ENCODE results near the gene SCRG1. TPM values are rescaled to one million over a fixed set of nuclear protein-coding genes. Genes with fewer than 3 reads are reported as not detected.

The SCRG1 gene
- total RNA-seq, 4 donors from 2014 or later = 1.1 to 2.7 (median 1.8) TPM

DNA sequence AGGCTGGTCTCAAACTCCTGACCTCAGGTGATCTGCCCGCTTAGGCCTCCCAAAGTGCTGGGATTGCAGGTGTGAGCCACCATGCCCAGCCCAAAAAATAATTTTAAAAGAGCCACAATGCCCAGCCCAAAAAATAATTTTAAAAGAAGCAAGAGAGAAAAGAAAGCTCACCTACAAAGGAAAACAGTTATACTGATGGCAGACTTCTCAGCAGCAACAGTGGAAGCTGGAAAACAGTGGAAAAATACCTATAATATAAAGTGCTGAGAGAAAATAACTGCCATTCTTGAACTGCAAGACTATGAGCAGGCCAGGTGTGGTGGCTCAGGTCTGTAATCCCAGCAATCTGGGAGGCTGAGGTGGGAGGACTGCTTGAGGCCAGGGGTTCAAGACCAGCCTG is 51.4 kb downstream of the SCRG1 start:
- H3K36me3 ChIP-seq = no peaks in the 10 kb centered on the region
- H3K9me3 ChIP-seq = no peaks in the 10 kb centered on the region
- H3K4me1 ChIP-seq = no peaks in the 10 kb centered on the region
- no peak overlapping the region for H3K4me3 ChIP-seq
- TF ChIP-seq EP300 (IDR thresholded peaks at IDR 0.05) = no peak
- no peak for TF ChIP-seq POLR2A (IDR thresholded peaks at IDR 0.05)
- TF ChIP-seq CTCF (IDR thresholded peaks at IDR 0.05) = no peak
- TF ChIP-seq POLR2AphosphoS5 (IDR thresholded peaks at IDR 0.05) = no peak
- no peak overlapping the region for H3K27ac ChIP-seq
- no peaks in the 10 kb centered on the region for H3K27me3 ChIP-seq
- no peak for ATAC-seq
- no CpG with 5 or more reads among the region's 1 CpG for whole genome bisulfite sequencing, 2 donors (ENCODE audit: low coverage in 1 of 2)

- no peak overlapping the region for H3K4me3 ChIP-seq
- H3K27ac ChIP-seq = no peak overlapping the region
- no peaks in the 10 kb centered on the region for H3K4me1 ChIP-seq
- H3K27me3 ChIP-seq = no peaks in the 10 kb centered on the region
- ATAC-seq = no peak
- TF ChIP-seq EP300 (IDR thresholded peaks at IDR 0.05) (no peak), POLR2A (IDR thresholded peaks at IDR 0.05) (no peak), CTCF (IDR thresholded peaks at IDR 0.05) (no peak), POLR2AphosphoS5 (IDR thresholded peaks at IDR 0.05) (no peak)
- 83 to 86% methylated on average over 1 to 2 of the region's 2 CpGs for WGBS, 2 donors (ENCODE audit: low coverage in 1 of 2)
- no peaks in the 10 kb centered on the region for H3K9me3 ChIP-seq
- H3K36me3 ChIP-seq = no peaks in the 10 kb centered on the region
Observed at GRCh38 chr4:173346074-173346473, 52.8 kb downstream of the SCRG1 start.

DNA sequence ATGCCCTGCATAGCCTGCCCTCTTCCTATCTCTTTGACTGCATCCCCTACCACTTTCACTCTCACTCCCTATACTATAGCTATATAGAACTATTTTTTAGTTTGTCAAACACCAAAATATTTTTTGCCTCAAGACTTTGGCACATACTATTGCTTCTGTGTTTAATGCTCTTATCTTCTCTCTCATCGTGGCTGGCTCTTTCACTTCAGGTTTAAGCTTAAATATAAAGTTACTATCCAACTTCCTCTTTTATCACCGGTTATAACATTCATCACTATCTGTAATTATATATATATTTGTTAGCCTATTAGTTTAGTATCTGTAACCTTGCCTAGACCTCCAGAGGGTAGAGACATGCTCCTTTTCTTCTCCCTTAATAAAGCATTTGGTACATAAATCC is 53.3 kb downstream of the SCRG1 start:
- Histone ChIP-seq H3K27me3 (no peaks in the 10 kb centered on the region), H3K4me1 (no peaks in the 10 kb centered on the region), H3K9me3 (no peaks in the 10 kb centered on the region), H3K27ac (no peak overlapping the region), H3K4me3 (no peak overlapping the region), H3K36me3 (no peaks in the 10 kb centered on the region)
- WGBS, 2 donors (ENCODE audit: low coverage in 1 of 2) = 77 to 90% methylated on average over 2 of the region's 2 CpGs
- no peak for ATAC-seq
- no peak for TF ChIP-seq CTCF (IDR thresholded peaks at IDR 0.05)
- TF ChIP-seq POLR2A (IDR thresholded peaks at IDR 0.05) = no peak
- no peak for TF ChIP-seq EP300 (IDR thresholded peaks at IDR 0.05)

DNA sequence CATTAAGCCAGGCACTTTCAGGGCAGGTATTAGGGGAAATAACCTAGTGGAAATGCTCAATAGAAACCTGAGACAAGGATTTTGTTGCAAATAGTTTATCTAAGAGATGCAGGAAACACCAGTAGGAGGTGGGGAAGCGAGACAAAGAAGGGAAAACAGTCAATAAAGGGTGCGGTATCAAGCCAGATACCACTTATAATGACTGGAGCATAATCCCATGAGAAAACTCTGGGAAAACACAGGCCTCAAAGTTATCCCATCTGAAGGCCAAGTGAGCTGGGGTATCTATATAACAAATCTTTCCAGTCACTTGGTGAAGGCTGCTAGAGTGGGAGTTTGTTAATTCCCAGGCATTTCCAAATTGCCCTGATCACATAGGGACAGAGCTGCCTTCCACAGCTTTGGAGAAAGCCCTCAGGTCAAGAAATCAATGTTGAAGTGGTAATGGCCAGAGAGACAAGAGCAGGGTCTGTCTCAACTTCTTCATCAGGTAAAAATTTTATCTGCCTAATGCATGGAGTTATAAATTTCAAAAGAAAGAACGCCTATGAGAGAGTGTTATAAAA is 55.0 kb downstream of the SCRG1 start:
- no peaks in the 10 kb centered on the region for H3K9me3 ChIP-seq
- WGBS, 2 donors (ENCODE audit: low coverage in 1 of 2) = 75 to 85% methylated on average over 2 to 3 of the region's 3 CpGs
- H3K36me3 ChIP-seq = no peaks in the 10 kb centered on the region
- H3K27me3 ChIP-seq = no peaks in the 10 kb centered on the region
- H3K4me1 ChIP-seq = no peaks in the 10 kb centered on the region
- H3K4me3 ChIP-seq = no peak overlapping the region
- H3K27ac ChIP-seq = no peak overlapping the region
- TF ChIP-seq EP300 (IDR thresholded peaks at IDR 0.05) (no peak), POLR2A (IDR thresholded peaks at IDR 0.05) (no peak), CTCF (IDR thresholded peaks at IDR 0.05) (no peak), POLR2AphosphoS5 (IDR thresholded peaks at IDR 0.05) (no peak)
- ATAC-seq = no peak

DNA sequence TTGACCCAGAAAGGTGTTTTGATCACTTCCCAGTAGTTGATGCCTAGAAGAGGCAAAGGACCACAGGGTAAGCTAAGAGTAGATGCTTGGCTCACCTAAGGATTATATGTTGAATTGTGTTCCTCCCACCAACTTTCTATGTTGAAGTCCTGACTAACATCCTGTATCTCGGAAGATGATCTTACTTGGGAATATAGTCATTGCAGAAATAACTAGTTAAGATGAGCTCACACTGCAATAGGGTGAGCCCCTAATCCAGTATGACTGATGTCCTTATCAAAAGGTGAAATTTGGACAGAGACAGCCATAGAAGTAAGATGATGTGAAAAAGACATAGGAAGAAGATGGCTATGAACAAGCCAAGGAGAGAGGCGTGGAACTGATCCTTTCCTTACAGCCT is 61.5 kb downstream of the SCRG1 start:
- H3K27me3 ChIP-seq = no peaks in the 10 kb centered on the region
- WGBS, 2 donors (ENCODE audit: low coverage in 1 of 2) = 100% methylated on average over 1 to 2 of the region's 2 CpGs

More for the DNA sequence above, 61.5 kb downstream of the SCRG1 start:
- H3K27ac ChIP-seq = no peak overlapping the region
- peaks cover 0 to 5% of the 10 kb centered on the region in 2 donors for H3K36me3 ChIP-seq
- H3K9me3 ChIP-seq = no peaks in the 10 kb centered on the region
- peaks cover 0 to 17% (median 0%) of the 10 kb centered on the region in 3 donors for H3K4me1 ChIP-seq
- TF ChIP-seq EP300 (IDR thresholded peaks at IDR 0.05) (no peak), POLR2A (IDR thresholded peaks at IDR 0.05) (no peak), POLR2AphosphoS5 (IDR thresholded peaks at IDR 0.05) (no peak), CTCF (IDR thresholded peaks at IDR 0.05) (no peak)
- ATAC-seq = no peak
- H3K4me3 ChIP-seq = no peak overlapping the region
